ENCODE data around the gene GOLT1B.
"Not testable (repeated sequence)": the region's sequence is repeated elsewhere in the genome, so short reads cannot be mapped to it uniquely, and the experiment has no call there.

DNA sequence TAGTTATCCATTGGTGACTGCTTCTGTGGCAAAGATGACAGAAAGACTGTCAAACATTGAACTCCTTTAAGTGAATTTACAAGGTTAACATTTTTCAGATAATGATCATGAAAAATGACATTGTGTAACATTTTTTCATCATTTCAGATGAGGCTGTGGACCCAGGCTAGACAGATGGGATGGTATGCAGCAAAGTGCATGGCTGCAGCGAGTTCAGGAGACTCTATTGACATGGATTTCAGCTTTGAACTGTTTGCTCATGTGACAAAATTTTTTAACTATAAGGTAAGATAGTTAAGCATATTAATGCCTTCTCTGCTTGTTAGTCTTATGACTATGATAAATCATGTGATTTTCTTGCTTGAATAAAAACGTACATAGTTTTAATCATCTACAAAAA, 34.3 kb upstream of the GOLT1B start:
- TF ChIP-seq POLR2A (IDR thresholded peaks at IDR 0.05; ENCODE audit: control extremely low read depth in 1 of 2, low read depth in 2 of 2, low read length in 2 of 2); NRF1 (IDR thresholded peaks at IDR 0.05; ENCODE audit: low read depth, low read length): not testable (repeated sequence)

All from H1 (cell line).